WTC11 (cell line): ENCODE data around the gene NMRK1. TPM values are rescaled to one million over a fixed set of nuclear protein-coding genes. Genes with fewer than 3 reads are reported as not detected.

Source experiments
- ATAC-seq: fragments of 200-7000 bp; cut with Tn5 transposase; 2 replicates; pipeline ENCODE4 v1.10.0; 2021; ENCODE audit warnings: mild to moderate bottlenecking, moderate library complexity
- CTCF ChIA-PET: fragments of 300-600 bp; sonication (Branson Sonifier 250); formaldehyde crosslinking; loops from one replicate; lab custom pipeline; 2021; ENCODE audit warnings: antibody characterized with exemption; lab: Charles Lee
- POLR2A ChIA-PET: fragments of 350-600 bp; sonication (Branson Sonifier 250); formaldehyde crosslinking; loops from one replicate; lab custom pipeline; 2021; ENCODE audit warnings: antibody characterized with exemption; lab: Charles Lee
- DNase-seq: peaks from one replicate; pipeline ENCODE4 v3.0.0; 2021; ENCODE audit warnings: low spot score
- H3K27ac Mint-ChIP-seq: 2 replicates; pipeline ENCODE4 v1.8.0; 2021; ENCODE audit warnings: mixed read lengths
- H3K27me3 Mint-ChIP-seq: 2 replicates; pipeline ENCODE4 v1.8.0; 2021; ENCODE audit warnings: low read depth, mild to moderate bottlenecking, moderate library complexity, mixed read lengths
- H3K36me3 Mint-ChIP-seq: 2 replicates; pipeline ENCODE4 v1.8.0; 2021; ENCODE audit warnings: mixed read lengths
- H3K4me1 Mint-ChIP-seq: 2 replicates; pipeline ENCODE4 v1.8.0; 2022; ENCODE audit warnings: mixed read lengths
- H3K4me3 Mint-ChIP-seq: 2 replicates; pipeline ENCODE4 v1.8.0; 2021; ENCODE audit warnings: mild to moderate bottlenecking, moderate library complexity, mixed read lengths
- H3K9me3 Mint-ChIP-seq: 2 replicates; pipeline ENCODE4 v1.8.0; 2021; ENCODE audit warnings: mixed read lengths
- CREM ChIP-seq: sonication (generic); formaldehyde crosslinking; IDR thresholded peaks from 2 replicates; pipeline ENCODE4 v1.8.1; 2022; ENCODE audit warnings: mild to moderate bottlenecking, missing genetic modification reagents, moderate library complexity
- EMX1 ChIP-seq: fragments of 250-450 bp; sonication (Bioruptor Pico); IDR thresholded peaks from 2 replicates; pipeline ENCODE4 v1.8.0; 2021; ENCODE audit warnings: mild to moderate bottlenecking
- ESRRA ChIP-seq: sonication (generic); formaldehyde crosslinking; IDR thresholded peaks from 2 replicates; pipeline ENCODE4 v1.8.1; 2022; ENCODE audit warnings: mild to moderate bottlenecking, missing genetic modification reagents, borderline replicate concordance
- GRHL2 ChIP-seq: fragments of 250-450 bp; sonication (Bioruptor Pico); IDR thresholded peaks from 2 replicates; pipeline ENCODE4 v1.8.0; 2022; ENCODE audit warnings: mild to moderate bottlenecking, moderate library complexity; ENCODE audit not compliant: insufficient replicate concordance, severe bottlenecking
- GTF2I ChIP-seq: fragments of 250-450 bp; sonication (Bioruptor Pico); conservative IDR thresholded peaks from 2 replicates; pipeline ENCODE4 v1.4.0; 2021; ENCODE audit warnings: mild to moderate bottlenecking
- IRF1 ChIP-seq: sonication (generic); formaldehyde crosslinking; IDR thresholded peaks from 2 replicates; pipeline ENCODE4 v1.8.0; 2023; ENCODE audit warnings: missing genetic modification reagents
- IRF2 ChIP-seq: sonication (generic); formaldehyde crosslinking; IDR thresholded peaks from 2 replicates; pipeline ENCODE4 v1.8.0; 2022; ENCODE audit warnings: low read depth, missing genetic modification reagents, borderline replicate concordance
- JUN ChIP-seq: sonication (generic); formaldehyde crosslinking; IDR thresholded peaks from 2 replicates; pipeline ENCODE4 v1.8.0; 2023; ENCODE audit warnings: mild to moderate bottlenecking, missing genetic modification reagents
- NFE2L1 ChIP-seq: sonication (generic); formaldehyde crosslinking; IDR thresholded peaks from 2 replicates; pipeline ENCODE4 v1.8.1; 2023; ENCODE audit warnings: missing genetic modification reagents
- NFYB ChIP-seq: sonication (generic); formaldehyde crosslinking; conservative IDR thresholded peaks from 2 replicates; pipeline ENCODE4 v1.8.0; 2022; ENCODE audit warnings: low read depth, missing genetic modification reagents
- NR1H2 ChIP-seq: sonication (generic); formaldehyde crosslinking; IDR thresholded peaks from 2 replicates; pipeline ENCODE4 v1.9.0; 2021; ENCODE audit warnings: mild to moderate bottlenecking, moderate library complexity, missing genetic modification reagents
- OVOL2 ChIP-seq: fragments of 250-450 bp; sonication (Bioruptor Pico); IDR thresholded peaks from 2 replicates; pipeline ENCODE4 v1.9.0; 2021; ENCODE audit warnings: mild to moderate bottlenecking, borderline replicate concordance
- RORB ChIP-seq: fragments of 250-450 bp; sonication (Bioruptor Pico); IDR thresholded peaks from 2 replicates; pipeline ENCODE4 v1.9.0; 2021; ENCODE audit warnings: mild to moderate bottlenecking
- USF1 ChIP-seq: sonication (generic); formaldehyde crosslinking; IDR thresholded peaks from 2 replicates; pipeline ENCODE4 v1.8.0; 2022; ENCODE audit warnings: mild to moderate bottlenecking, missing genetic modification reagents
- ZBTB43 ChIP-seq: sonication (generic); formaldehyde crosslinking; IDR thresholded peaks from 2 replicates; pipeline ENCODE4 v1.8.1; 2023; ENCODE audit warnings: mild to moderate bottlenecking, missing genetic modification reagents
- ZNF281 ChIP-seq: sonication (generic); formaldehyde crosslinking; IDR thresholded peaks from 2 replicates; pipeline ENCODE4 v1.8.0; 2023; ENCODE audit warnings: mild to moderate bottlenecking, missing genetic modification reagents
- ZNF671 ChIP-seq: fragments of 250-450 bp; sonication (Bioruptor Pico); IDR thresholded peaks from 2 replicates; pipeline ENCODE4 v1.8.0; 2021; ENCODE audit warnings: mild to moderate bottlenecking
- ZSCAN18 ChIP-seq: fragments of 250-450 bp; sonication (Bioruptor Pico); IDR thresholded peaks from 2 replicates; pipeline ENCODE4 v2.1.2; 2022; ENCODE audit warnings: mild to moderate bottlenecking, moderate library complexity
- total RNA-seq: library from RNA; stranded (reverse); gene quantifications from 3 replicates; pipeline ENCODE4 v1.2.3, GENCODE V29; 2021
- TF ChIP-seq, protein P1 (sequence below): sonication (generic); formaldehyde crosslinking; conservative IDR thresholded peaks from 2 replicates; pipeline ENCODE4 v1.8.1; 2022; ENCODE audit warnings: mild to moderate bottlenecking, missing genetic modification reagents
- TF ChIP-seq, protein P2 (sequence below): sonication (generic); formaldehyde crosslinking; IDR thresholded peaks from 2 replicates; pipeline ENCODE4 v1.8.1; 2023; ENCODE audit warnings: mild to moderate bottlenecking, missing genetic modification reagents, moderate library complexity
- TF ChIP-seq, protein P3 (sequence below): sonication (generic); formaldehyde crosslinking; IDR thresholded peaks from 2 replicates; pipeline ENCODE4 v1.8.1; 2023; ENCODE audit warnings: mild to moderate bottlenecking, moderate library complexity, missing genetic modification reagents

NMRK1 gene
- total RNA-seq, 1 experiment from 2014 or later = 14.5 TPM

DNA sequence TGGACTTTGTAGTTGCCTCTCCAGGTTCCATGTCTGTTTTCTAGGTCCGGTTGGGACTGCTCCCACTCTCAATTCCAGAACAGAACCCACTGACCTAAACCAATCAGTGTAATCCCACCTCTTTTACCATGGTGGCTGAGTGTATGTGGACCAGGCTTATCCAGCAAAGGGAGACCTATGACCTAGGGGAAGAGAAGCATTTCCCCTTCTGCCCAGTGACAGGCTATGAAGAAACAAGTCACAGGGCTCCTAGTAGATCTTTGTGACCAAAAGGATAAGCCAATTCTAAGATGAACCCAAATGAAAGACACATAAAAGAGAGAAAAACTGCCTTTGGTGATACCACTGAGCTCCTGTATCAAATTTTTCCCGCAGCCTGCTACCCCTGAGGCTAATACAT lies 6.3 kb downstream of the NMRK1 start:
- Mint-ChIP-seq H3K9me3 (no peaks in the 10 kb centered on the region), H3K36me3 (peaks cover 5% of the 10 kb centered on the region), H3K27me3 (no peaks in the 10 kb centered on the region), H3K27ac (no peak overlapping the region), H3K4me3 (no peak overlapping the region), H3K4me1 (peaks cover 37% of the 10 kb centered on the region)
- TF ChIP-seq, protein P1, sequence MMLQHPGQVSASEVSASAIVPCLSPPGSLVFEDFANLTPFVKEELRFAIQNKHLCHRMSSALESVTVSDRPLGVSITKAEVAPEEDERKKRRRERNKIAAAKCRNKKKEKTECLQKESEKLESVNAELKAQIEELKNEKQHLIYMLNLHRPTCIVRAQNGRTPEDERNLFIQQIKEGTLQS (CRISPR knock-in tag) = no peak
- TF ChIP-seq ZSCAN18 (CRISPR knock-in tag) (no peak), EMX1 (CRISPR knock-in tag) (no peak), ZNF281 (CRISPR knock-in tag) (no peak), IRF2 (CRISPR knock-in tag) (no peak), CREM (CRISPR knock-in tag) (no peak), JUN (CRISPR knock-in tag) (no peak), IRF1 (CRISPR knock-in tag) (no peak), NFYB (CRISPR knock-in tag) (no peak), ESRRA (CRISPR knock-in tag) (no peak), NFE2L1 (CRISPR knock-in tag) (no peak), RORB (CRISPR knock-in tag) (no peak), USF1 (no peak), ZNF671 (CRISPR knock-in tag) (no peak), GRHL2 (CRISPR knock-in tag) (no peak)
- TF ChIP-seq, protein P2, sequence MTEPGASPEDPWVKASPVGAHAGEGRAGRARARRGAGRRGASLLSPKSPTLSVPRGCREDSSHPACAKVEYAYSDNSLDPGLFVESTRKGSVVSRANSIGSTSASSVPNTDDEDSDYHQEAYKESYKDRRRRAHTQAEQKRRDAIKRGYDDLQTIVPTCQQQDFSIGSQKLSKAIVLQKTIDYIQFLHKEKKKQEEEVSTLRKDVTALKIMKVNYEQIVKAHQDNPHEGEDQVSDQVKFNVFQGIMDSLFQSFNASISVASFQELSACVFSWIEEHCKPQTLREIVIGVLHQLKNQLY (CRISPR knock-in tag) = no peak
- TF ChIP-seq, protein P3, sequence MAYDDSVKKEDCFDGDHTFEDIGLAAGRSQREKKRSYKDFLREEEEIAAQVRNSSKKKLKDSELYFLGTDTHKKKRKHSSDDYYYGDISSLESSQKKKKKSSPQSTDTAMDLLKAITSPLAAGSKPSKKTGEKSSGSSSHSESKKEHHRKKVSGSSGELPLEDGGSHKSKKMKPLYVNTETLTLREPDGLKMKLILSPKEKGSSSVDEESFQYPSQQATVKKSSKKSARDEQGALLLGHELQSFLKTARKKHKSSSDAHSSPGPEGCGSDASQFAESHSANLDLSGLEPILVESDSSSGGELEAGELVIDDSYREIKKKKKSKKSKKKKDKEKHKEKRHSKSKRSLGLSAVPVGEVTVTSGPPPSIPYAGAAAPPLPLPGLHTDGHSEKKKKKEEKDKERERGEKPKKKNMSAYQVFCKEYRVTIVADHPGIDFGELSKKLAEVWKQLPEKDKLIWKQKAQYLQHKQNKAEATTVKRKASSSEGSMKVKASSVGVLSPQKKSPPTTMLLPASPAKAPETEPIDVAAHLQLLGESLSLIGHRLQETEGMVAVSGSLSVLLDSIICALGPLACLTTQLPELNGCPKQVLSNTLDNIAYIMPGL = no peak
- POLR2A ChIA-PET = no interaction called here
- CTCF ChIA-PET = no interaction called here
- no peak for DNase-seq
- ATAC-seq = no peak

GRCh38 chr9:75072895-75073294 lies 15.1 kb downstream of the NMRK1 start:
- ATAC-seq (no peak), DNase-seq (no peak)
- no peaks in the 10 kb centered on the region for H3K36me3 Mint-ChIP-seq
- H3K4me3 Mint-ChIP-seq = no peak overlapping the region
- no peaks in the 10 kb centered on the region for H3K9me3 Mint-ChIP-seq
- no peaks in the 10 kb centered on the region for H3K27me3 Mint-ChIP-seq
- H3K4me1 Mint-ChIP-seq = peaks cover 19% of the 10 kb centered on the region
- ChIA-PET POLR2A (no interaction called here), CTCF (interaction anchor here (1.6 kb wide), 1 partner anchor 45 kb away, joined by 7 read pairs; the partner anchor contains the start of gene CARNMT1)
- no peak overlapping the region for H3K27ac Mint-ChIP-seq
- TF ChIP-seq ZBTB43 (CRISPR knock-in tag) (no peak), USF1 (no peak), NR1H2 (no peak), GTF2I (CRISPR knock-in tag) (no peak), OVOL2 (CRISPR knock-in tag) (no peak), IRF1 (CRISPR knock-in tag) (no peak)
